GM12878 (cell line): ENCODE data around the gene ACAP1. TPM values are rescaled to one million over a fixed set of nuclear protein-coding genes. Genes with fewer than 3 reads are reported as not detected.

ENCODE experiments used
- BMI1 ChIP-seq: fragments of 450-650 bp; IDR thresholded peaks from 2 replicates; pipeline ENCODE4 v1.6.1; 2016; ENCODE audit warnings: mild to moderate bottlenecking, moderate library complexity, borderline replicate concordance
- EZH2 ChIP-seq: IDR thresholded peaks from 2 replicates; pipeline ENCODE4 v1.6.1; 2012; ENCODE audit warnings: low read depth, mild to moderate bottlenecking, control low read depth, inconsistent platforms, low read length, borderline replicate concordance; ENCODE audit not compliant: control insufficient read depth
- GABPA ChIP-seq: IDR thresholded peaks from 2 replicates; pipeline ENCODE4 v1.6.1; 2014; ENCODE audit warnings: antibody characterized with exemption, low read depth, mild to moderate bottlenecking, inconsistent platforms
- HDGF ChIP-seq: fragments of 450-650 bp; IDR thresholded peaks from 2 replicates; pipeline ENCODE4 v1.6.1; 2016; ENCODE audit warnings: antibody characterized with exemption
- JUND ChIP-seq: IDR thresholded peaks from 2 replicates; pipeline ENCODE4 v1.6.1; 2012; ENCODE audit warnings: low read depth, mild to moderate bottlenecking, low read length, improper control_type of control experiment, moderate library complexity
- MEF2A ChIP-seq: IDR thresholded peaks from 2 replicates; pipeline ENCODE4 v1.6.1; 2011; ENCODE audit warnings: low read depth, mild to moderate bottlenecking, low read length, moderate library complexity; ENCODE audit not compliant: insufficient read depth
- NR2C1 ChIP-seq: fragments of 450-650 bp; IDR thresholded peaks from 2 replicates; pipeline ENCODE4 v1.6.1; 2017; ENCODE audit warnings: antibody characterized with exemption, mild to moderate bottlenecking, moderate library complexity
- PAX5 ChIP-seq: IDR thresholded peaks from 2 replicates; pipeline ENCODE4 v1.6.1; 2011; ENCODE audit warnings: low read depth, low read length, borderline replicate concordance
- SMAD1 ChIP-seq: fragments of 450-650 bp; IDR thresholded peaks from 2 replicates; pipeline ENCODE4 v1.6.1; 2018; ENCODE audit warnings: mild to moderate bottlenecking, low read depth; ENCODE audit not compliant: partially characterized antibody
- ZNF24 ChIP-seq: fragments of 450-650 bp; IDR thresholded peaks from 2 replicates; pipeline ENCODE4 v1.6.1; 2017; ENCODE audit warnings: antibody characterized with exemption, mild to moderate bottlenecking
- polyA plus RNA-seq, 11 experiments: library from polyadenylated mRNA; depleted of rRNA in 4 of 11; unstranded in 6 of 11; stranded (reverse) in 5 of 11; fragments of >200 nt; fragmentation: Nextera tagmentation in 4 of 11; fragmentation: Illumina TruSeq in 1 of 11; extraction: Ambion mirVana in 4 of 11; extraction: Trizol in 1 of 11; gene quantifications; 1 replicate in 1 of 11; 2 replicates in 10 of 11; pipeline versions ENCODE4 v1.2.1 to v1.2.3, GENCODE V29; 2011 to 2016; ENCODE audit warnings: inconsistent platforms in 2 of 11, missing spikeins in 2 of 11, low read depth in 1 of 11
- total RNA-seq, 4 experiments: library from RNA; depleted of rRNA in 3 of 4; stranded (reverse); fragments of >200 nt in 3 of 4; fragmentation: Illumina TruSeq in 1 of 4; extraction: Trizol in 1 of 4; gene quantifications; 2 replicates each; pipeline versions ENCODE4 v1.2.1 to v1.2.3, GENCODE V29; 2013 to 2021
- TF ChIP-seq, protein P1 (sequence below): fragments of 450-650 bp; formaldehyde crosslinking; IDR thresholded peaks from 2 replicates; pipeline ENCODE4 v1.4.0; 2022; ENCODE audit warnings: mild to moderate bottlenecking, moderate library complexity
- TF ChIP-seq, protein P2 (sequence below): fragments of 450-650 bp; IDR thresholded peaks from 2 replicates; pipeline ENCODE4 v1.6.1; 2017; ENCODE audit warnings: mild to moderate bottlenecking, moderate library complexity
- TF ChIP-seq, protein P3 (sequence below): fragments of 450-650 bp; conservative IDR thresholded peaks from 2 replicates; pipeline ENCODE4 v1.6.1; 2017; ENCODE audit warnings: mild to moderate bottlenecking, moderate library complexity

The ACAP1 gene
- total and polyA plus RNA-seq, 10 of the 15 experiments (the other 5 are each of a cell fraction or from before 2014, with no cell fraction given): 5.7 to 245 (median 118) TPM

DNA sequence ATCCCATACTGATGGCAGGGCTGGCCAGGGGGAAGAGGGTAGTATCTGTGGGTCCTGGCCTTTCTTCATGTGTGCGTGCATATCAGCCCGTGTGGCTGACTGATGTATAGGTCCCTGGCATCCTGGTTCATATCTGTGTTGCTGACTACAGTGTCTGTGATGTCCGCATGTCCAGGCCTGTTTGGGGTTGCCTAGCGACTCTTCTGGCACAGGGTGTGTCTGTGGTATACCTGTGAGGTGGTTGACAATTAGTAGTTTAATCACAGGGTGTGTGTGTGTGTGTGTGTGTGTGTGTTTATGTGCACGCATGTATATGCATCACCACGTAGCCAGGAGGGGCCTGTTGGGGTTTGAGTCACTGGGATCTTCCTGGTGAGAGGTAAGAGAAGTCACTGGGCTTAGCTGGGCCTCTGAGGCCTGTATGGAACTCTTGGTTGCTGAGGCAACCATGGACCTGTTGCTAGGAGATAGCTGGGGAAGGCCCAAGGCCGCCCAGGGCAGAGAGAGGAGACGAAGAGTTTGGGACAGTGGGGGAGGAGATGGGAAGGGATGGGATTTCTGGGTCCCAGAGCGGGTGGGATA lies 18.0 kb downstream of the ACAP1 start (continued):
- TF ChIP-seq, protein P1, sequence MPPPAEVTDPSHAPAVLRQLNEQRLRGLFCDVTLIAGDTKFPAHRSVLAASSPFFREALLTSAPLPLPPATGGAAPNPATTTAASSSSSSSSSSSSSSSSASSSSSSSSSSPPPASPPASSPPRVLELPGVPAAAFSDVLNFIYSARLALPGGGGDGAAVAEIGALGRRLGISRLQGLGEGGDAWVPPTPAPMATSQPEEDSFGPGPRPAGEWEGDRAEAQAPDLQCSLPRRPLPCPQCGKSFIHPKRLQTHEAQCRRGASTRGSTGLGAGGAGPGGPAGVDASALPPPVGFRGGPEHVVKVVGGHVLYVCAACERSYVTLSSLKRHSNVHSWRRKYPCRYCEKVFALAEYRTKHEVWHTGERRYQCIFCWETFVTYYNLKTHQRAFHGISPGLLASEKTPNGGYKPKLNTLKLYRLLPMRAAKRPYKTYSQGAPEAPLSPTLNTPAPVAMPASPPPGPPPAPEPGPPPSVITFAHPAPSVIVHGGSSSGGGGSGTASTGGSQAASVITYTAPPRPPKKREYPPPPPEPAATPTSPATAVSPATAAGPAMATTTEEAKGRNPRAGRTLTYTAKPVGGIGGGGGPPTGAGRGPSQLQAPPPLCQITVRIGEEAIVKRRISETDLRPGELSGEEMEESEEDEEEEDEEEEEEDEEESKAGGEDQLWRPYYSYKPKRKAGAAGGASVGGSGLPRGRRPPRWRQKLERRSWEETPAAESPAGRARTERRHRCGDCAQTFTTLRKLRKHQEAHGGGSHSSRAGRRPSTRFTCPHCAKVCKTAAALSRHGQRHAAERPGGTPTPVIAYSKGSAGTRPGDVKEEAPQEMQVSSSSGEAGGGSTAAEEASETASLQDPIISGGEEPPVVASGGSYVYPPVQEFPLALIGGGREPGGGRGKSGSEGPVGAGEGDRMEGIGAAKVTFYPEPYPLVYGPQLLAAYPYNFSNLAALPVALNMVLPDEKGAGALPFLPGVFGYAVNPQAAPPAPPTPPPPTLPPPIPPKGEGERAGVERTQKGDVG (CRISPR knock-in tag): no peak
- TF ChIP-seq NR2C1 (no peak), JUND (no peak), HDGF (peak; percentile 73; the same call in 1 of the 2 replicates), ZNF24 (no peak), GABPA (no peak), SMAD1 (no peak), MEF2A (no peak), PAX5 (no peak), BMI1 (peak; percentile 89), EZH2 (no peak)
- TF ChIP-seq, protein P2, sequence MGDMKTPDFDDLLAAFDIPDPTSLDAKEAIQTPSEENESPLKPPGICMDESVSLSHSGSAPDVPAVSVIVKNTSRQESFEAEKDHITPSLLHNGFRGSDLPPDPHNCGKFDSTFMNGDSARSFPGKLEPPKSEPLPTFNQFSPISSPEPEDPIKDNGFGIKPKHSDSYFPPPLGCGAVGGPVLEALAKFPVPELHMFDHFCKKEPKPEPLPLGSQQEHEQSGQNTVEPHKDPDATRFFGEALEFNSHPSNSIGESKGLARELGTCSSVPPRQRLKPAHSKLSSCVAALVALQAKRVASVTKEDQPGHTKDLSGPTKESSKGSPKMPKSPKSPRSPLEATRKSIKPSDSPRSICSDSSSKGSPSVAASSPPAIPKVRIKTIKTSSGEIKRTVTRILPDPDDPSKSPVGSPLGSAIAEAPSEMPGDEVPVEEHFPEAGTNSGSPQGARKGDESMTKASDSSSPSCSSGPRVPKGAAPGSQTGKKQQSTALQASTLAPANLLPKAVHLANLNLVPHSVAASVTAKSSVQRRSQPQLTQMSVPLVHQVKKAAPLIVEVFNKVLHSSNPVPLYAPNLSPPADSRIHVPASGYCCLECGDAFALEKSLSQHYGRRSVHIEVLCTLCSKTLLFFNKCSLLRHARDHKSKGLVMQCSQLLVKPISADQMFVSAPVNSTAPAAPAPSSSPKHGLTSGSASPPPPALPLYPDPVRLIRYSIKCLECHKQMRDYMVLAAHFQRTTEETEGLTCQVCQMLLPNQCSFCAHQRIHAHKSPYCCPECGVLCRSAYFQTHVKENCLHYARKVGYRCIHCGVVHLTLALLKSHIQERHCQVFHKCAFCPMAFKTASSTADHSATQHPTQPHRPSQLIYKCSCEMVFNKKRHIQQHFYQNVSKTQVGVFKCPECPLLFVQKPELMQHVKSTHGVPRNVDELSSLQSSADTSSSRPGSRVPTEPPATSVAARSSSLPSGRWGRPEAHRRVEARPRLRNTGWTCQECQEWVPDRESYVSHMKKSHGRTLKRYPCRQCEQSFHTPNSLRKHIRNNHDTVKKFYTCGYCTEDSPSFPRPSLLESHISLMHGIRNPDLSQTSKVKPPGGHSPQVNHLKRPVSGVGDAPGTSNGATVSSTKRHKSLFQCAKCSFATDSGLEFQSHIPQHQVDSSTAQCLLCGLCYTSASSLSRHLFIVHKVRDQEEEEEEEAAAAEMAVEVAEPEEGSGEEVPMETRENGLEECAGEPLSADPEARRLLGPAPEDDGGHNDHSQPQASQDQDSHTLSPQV: no peak
- TF ChIP-seq, protein P3, sequence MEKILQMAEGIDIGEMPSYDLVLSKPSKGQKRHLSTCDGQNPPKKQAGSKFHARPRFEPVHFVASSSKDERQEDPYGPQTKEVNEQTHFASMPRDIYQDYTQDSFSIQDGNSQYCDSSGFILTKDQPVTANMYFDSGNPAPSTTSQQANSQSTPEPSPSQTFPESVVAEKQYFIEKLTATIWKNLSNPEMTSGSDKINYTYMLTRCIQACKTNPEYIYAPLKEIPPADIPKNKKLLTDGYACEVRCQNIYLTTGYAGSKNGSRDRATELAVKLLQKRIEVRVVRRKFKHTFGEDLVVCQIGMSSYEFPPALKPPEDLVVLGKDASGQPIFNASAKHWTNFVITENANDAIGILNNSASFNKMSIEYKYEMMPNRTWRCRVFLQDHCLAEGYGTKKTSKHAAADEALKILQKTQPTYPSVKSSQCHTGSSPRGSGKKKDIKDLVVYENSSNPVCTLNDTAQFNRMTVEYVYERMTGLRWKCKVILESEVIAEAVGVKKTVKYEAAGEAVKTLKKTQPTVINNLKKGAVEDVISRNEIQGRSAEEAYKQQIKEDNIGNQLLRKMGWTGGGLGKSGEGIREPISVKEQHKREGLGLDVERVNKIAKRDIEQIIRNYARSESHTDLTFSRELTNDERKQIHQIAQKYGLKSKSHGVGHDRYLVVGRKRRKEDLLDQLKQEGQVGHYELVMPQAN: no peak
